Cardiac fibroblast (primary cell): Measurements from ENCODE around the gene RBMS3.
A peak's percentile ranks its signal among the peaks of the same experiment; 100 is the strongest.

Experiments used
- DNase-seq, 2 donors: peaks; one replicate each; pipeline versions ENCODE4 v3.0.0 to v3.0.0-alpha.2; 2010; ENCODE audit warnings: low read depth in 2 of 2
- H3K4me3 ChIP-seq, 2 donors: replicated peaks in 1 of 2; 1 replicate in 1 of 2; 2 replicates in 1 of 2; pipeline ENCODE4 v1.5.1; 2011; ENCODE audit warnings: low read depth in 2 of 2, low read length in 2 of 2, mild to moderate bottlenecking in 2 of 2, moderate library complexity in 1 of 2
- TF ChIP-seq, protein P1 (sequence below): IDR thresholded peaks from one replicate; pipeline ENCODE4 v1.5.1; 2011; ENCODE audit warnings: low read depth, mild to moderate bottlenecking, low read length, inconsistent platforms

Gene RBMS3

GRCh38 chr3:29281344-29282241, 722 bp downstream of the RBMS3 start:
- TF ChIP-seq, protein P1, sequence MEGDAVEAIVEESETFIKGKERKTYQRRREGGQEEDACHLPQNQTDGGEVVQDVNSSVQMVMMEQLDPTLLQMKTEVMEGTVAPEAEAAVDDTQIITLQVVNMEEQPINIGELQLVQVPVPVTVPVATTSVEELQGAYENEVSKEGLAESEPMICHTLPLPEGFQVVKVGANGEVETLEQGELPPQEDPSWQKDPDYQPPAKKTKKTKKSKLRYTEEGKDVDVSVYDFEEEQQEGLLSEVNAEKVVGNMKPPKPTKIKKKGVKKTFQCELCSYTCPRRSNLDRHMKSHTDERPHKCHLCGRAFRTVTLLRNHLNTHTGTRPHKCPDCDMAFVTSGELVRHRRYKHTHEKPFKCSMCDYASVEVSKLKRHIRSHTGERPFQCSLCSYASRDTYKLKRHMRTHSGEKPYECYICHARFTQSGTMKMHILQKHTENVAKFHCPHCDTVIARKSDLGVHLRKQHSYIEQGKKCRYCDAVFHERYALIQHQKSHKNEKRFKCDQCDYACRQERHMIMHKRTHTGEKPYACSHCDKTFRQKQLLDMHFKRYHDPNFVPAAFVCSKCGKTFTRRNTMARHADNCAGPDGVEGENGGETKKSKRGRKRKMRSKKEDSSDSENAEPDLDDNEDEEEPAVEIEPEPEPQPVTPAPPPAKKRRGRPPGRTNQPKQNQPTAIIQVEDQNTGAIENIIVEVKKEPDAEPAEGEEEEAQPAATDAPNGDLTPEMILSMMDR = no peak
- peak overlapping the region; percentile 73 to 74 for H3K4me3 ChIP-seq
- peak; percentile 52 to 70 for DNase-seq

- H3K4me3 ChIP-seq = peak overlapping the region; percentile 73 to 74
- TF ChIP-seq, protein P1 = no peak
- peak; percentile 76 to 82 for DNase-seq
Observed at GRCh38 chr3:29282427-29283230, 1.8 kb downstream of the RBMS3 start.

GRCh38 chr3:29283231-29284119, 2.6 kb downstream of the RBMS3 start:
- H3K4me3 ChIP-seq = peak overlapping the region; percentile 73 to 74
- DNase-seq = peak; percentile 41 to 44
- TF ChIP-seq, protein P1 = no peak

DNA sequence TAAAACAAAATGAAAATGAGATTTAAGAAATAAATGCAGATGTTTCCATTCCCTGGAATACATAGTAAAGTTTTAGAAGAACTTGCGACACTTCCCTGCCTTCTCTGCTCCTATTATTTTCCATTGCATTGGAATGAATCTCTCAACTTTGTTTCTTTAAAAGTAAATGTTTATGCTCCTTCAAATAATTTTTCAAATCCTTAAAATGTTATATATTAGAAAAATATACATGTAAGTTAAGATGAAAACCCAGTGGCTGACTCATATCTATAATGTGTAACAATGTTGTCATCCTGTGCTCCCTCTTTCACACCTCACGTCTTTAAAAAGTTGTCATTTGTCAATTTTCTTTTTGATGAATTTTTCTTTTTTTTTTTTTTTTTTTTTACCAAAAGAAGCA, 3.6 kb downstream of the RBMS3 start:
- TF ChIP-seq, protein P1 = no peak
- peak; percentile 15 to 45 for DNase-seq
- peak overlapping the region; percentile 73 to 74 for H3K4me3 ChIP-seq

GRCh38 chr3:29285471-29286071, 4.7 kb downstream of the RBMS3 start:
- TF ChIP-seq, protein P1 = no peak
- DNase-seq = peak; percentile 62 to 75
- H3K4me3 ChIP-seq = peak overlapping the region; percentile 13 to 43
